Mammary epithelial cell (primary cell): ENCODE measurements around the gene TRMT2A.

ENCODE experiments used
- CTCF ChIP-seq, 2 donors: IDR thresholded peaks in 1 of 2; conservative IDR thresholded peaks in 1 of 2; 2 replicates each; pipeline ENCODE4 v1.5.1; 2011 to 2012; ENCODE audit warnings: inconsistent platforms in 2 of 2, low read length in 2 of 2, mild to moderate bottlenecking in 2 of 2, control low read depth in 1 of 2, low read depth in 1 of 2; ENCODE audit not compliant: insufficient read depth in 1 of 2; ENCODE audit errors: extremely low read depth in 1 of 2
- EZH2 ChIP-seq: IDR thresholded peaks from 2 replicates; pipeline ENCODE4 v1.6.1; 2012; ENCODE audit warnings: low read length, inconsistent platforms, borderline replicate concordance

GRCh38 chr22:20114506-20115475 lies 2.2 kb downstream of the TRMT2A start:
- TF ChIP-seq CTCF (conservative IDR thresholded peaks at IDR 0.05 in 1 of 2, IDR thresholded peaks at IDR 0.05 in 1 of 2; ENCODE audit: extremely low read depth in 1 of 2, insufficient read depth in 1 of 2, low read depth in 1 of 2, low read length in 2 of 2) (no peak), EZH2 (no peak)
